ENCODE results near the gene LGALS3.
A peak's percentile ranks its signal among the peaks of the same experiment; 100 is the strongest.

LGALS3 gene

DNA sequence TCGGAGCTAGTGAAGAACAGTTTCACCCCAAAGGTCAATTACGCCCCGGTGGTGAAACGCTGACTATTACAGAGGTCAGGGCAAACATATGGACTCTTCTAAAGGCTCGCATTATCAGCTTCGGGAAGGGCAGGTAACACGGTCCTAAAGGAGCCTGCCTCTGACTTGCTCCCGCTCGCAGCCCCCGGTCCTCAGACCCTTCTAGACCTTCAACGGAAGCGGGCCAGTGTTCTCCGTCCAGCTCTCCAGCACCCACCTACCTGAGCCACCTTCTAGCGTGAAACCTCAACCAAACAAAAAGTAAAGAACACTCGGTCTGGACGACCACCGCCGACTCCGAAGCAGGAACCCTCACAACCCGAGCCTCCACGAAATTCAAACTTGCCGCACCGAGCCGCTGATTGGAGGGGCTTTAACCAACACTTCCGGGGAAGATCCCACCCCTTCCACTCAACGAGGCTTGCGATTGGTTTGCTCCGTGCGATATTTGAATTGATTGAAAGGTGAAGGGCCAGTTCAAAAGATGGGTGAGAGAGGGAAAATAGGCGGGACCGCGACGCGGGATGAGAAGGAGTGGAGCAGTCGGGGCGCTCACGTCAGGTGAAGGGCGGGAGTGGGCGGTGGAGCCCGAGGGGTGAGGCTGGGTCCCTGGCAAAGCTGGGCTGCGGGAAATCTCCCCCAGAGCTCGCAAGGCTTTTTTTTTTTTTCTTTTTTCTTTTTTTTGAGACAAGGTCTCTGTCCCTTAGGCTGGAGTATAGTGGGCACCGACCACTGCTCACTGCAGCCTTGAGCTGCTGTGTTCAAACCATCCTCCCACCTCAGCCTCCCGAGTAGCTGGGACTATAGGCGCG is 62.4 kb downstream of the LGALS3 start, which contains the start of gene DLGAP5:
DLGAP5 (minus strand) TSS at position 383 of the 851 bp plus-strand sequence. CDS start 2,406 bp downstream, outside the sequence.
- peak; percentile 94 to 97 for DNase-seq

DNA sequence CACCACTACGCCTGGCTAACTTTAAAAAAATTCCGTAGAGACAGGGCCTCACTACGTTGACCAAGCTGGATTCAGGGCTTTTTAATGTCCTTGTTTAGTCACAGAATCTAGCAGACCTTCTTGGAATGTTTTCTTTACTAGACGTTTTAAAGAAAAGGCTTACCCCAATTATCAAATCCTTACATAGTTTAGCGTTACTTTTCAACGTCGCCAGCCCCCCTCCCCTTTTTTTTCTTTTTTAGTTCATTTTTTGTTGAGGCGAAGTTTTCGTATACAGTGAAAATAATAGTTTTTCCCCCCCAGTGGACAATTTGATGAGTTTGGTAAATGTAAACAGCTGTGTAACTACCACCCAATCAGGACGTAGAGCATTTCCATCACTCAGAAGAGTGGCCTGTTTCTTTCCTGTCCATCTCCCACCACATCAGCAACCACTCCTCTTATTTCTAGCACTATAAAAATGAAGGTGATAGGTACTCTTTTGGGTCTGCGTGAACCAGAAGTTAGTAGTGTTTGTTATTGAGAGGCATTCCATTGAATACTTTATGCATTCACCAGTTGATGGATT is 63.1 kb downstream of the LGALS3 start:
- no peak for DNase-seq

DNA sequence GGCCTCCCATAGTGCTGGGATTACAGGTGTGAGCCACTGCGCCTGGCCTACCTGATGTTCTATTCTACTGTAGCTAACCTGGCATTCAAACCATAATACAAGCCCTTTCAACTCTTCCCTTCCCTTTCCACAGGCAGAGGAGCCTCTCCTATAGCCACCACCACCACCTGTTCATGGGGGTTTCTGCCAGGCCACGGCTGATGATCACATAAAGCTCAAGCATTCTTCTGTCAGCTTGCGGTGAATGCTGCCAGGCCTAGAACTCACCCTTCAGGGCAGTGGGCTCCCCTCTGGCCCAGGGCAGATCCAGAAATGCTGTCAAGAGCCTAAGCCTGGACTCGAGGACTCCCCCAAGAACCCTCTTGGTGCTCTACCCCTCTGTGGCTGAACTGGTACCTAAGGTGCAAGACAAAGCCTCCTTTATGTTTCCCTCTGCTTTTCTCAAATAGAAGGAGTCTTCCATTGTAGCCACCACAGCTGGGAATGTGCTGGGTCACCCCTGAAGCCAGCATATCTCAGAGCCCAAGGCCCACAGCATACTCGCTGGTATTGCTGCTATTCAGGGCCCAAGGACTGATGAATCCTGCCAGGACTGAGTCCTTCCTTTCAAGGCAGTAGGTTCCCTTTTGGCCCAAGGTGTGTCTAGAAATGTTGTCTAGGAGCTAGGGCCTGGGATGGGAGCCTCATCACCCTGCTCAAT is 65.8 kb downstream of the LGALS3 start:
- DNase-seq, result no peak

All from inflammatory macrophage treated with lipopolysaccharide for 1 hour (primary cell).